Neuronal stem cell (in vitro differentiated cells): ENCODE results near the gene SUSD1.

Experiments
- DNase-seq: peaks from one replicate; pipeline ENCODE4 v3.0.0-alpha.2; 2013; ENCODE audit warnings: low spot score
- H2AFZ ChIP-seq: one replicate; pipeline ENCODE4 v1.6.1; 2013; ENCODE audit warnings: mild to moderate bottlenecking, low read length, inconsistent platforms
- H2AK5ac ChIP-seq: 2 replicates; pipeline ENCODE4 v1.6.1; 2013; ENCODE audit warnings: low read depth, mild to moderate bottlenecking, inconsistent platforms, low read length, moderate library complexity, mixed read lengths
- H2BK120ac ChIP-seq: 2 replicates; pipeline ENCODE4 v1.6.1; 2013; ENCODE audit warnings: low read depth, mild to moderate bottlenecking, inconsistent platforms, low read length, moderate library complexity, mixed read lengths
- H2BK12ac ChIP-seq: one replicate; pipeline ENCODE4 v1.6.1; 2013; ENCODE audit warnings: low read length, inconsistent platforms
- H2BK15ac ChIP-seq: 2 replicates; pipeline ENCODE4 v1.6.1; 2013; ENCODE audit warnings: mild to moderate bottlenecking, low read length, inconsistent platforms, mixed read lengths
- H2BK5ac ChIP-seq: one replicate; pipeline ENCODE4 v1.6.1; 2013; ENCODE audit warnings: inconsistent platforms, mild to moderate bottlenecking, low read length, moderate library complexity
- H3K14ac ChIP-seq: one replicate; pipeline ENCODE4 v1.6.1; 2013; ENCODE audit warnings: low read length, inconsistent platforms
- H3K18ac ChIP-seq: 2 replicates; pipeline ENCODE4 v1.6.1; 2013; ENCODE audit warnings: low read length, inconsistent platforms
- H3K23ac ChIP-seq: 2 replicates; pipeline ENCODE4 v1.6.1; 2013; ENCODE audit warnings: low read depth, mild to moderate bottlenecking, mixed read lengths, low read length, inconsistent platforms; ENCODE audit not compliant: poor library complexity
- H3K27ac ChIP-seq: replicated peaks from 3 replicates; pipeline ENCODE4 v1.5.1; 2013; ENCODE audit warnings: low read length, inconsistent platforms
- H3K27me3 ChIP-seq, 3 experiments: 2 replicates each; pipeline ENCODE4 v1.6.1; 2013; ENCODE audit warnings: low read length in 3 of 3, mild to moderate bottlenecking in 2 of 3, inconsistent platforms in 1 of 3, low read depth in 1 of 3, mixed read lengths in 1 of 3, moderate library complexity in 1 of 3; ENCODE audit not compliant: control insufficient read depth in 3 of 3, insufficient read depth in 3 of 3
- H3K36me3 ChIP-seq, 2 donors: replicated peaks in 1 of 2; 2 replicates each; pipeline ENCODE4 v1.6.1; 2013; ENCODE audit warnings: low read length in 2 of 2; ENCODE audit not compliant: control insufficient read depth in 2 of 2, insufficient read depth in 2 of 2
- H3K4ac ChIP-seq: 2 replicates; pipeline ENCODE4 v1.6.1; 2013; ENCODE audit warnings: inconsistent platforms, mild to moderate bottlenecking, low read length, moderate library complexity
- H3K4me1 ChIP-seq, 2 donors: 1 replicate in 1 of 2; 2 replicates in 1 of 2; pipeline ENCODE4 v1.6.1; 2013; ENCODE audit warnings: low read length in 2 of 2, low read depth in 1 of 2; ENCODE audit not compliant: control insufficient read depth in 2 of 2, insufficient read depth in 1 of 2
- H3K4me2 ChIP-seq: one replicate; pipeline ENCODE4 v1.6.1; 2013; ENCODE audit warnings: mild to moderate bottlenecking, low read length, inconsistent platforms; ENCODE audit not compliant: insufficient read depth, poor library complexity, severe bottlenecking
- H3K4me3 ChIP-seq, 2 donors: 2 replicates each; pipeline ENCODE4 v1.5.1; 2013; ENCODE audit warnings: low read length in 2 of 2, mild to moderate bottlenecking in 2 of 2, inconsistent platforms in 1 of 2, moderate library complexity in 1 of 2
- H3K79me1 ChIP-seq: one replicate; pipeline ENCODE4 v1.6.1; 2013; ENCODE audit warnings: low read depth, mild to moderate bottlenecking, inconsistent platforms, low read length, moderate library complexity
- H3K9ac ChIP-seq: one replicate; pipeline ENCODE4 v1.6.1; 2013; ENCODE audit warnings: mild to moderate bottlenecking, low read depth, low read length, inconsistent platforms; ENCODE audit not compliant: poor library complexity
- H3K9me3 ChIP-seq, 2 donors: replicated peaks in 1 of 2; 2 replicates each; pipeline versions ENCODE3 to v1.6.1; 2013; ENCODE audit warnings: low read length in 2 of 2, mild to moderate bottlenecking in 2 of 2, inconsistent platforms in 1 of 2, low read depth in 1 of 2, mixed read lengths in 1 of 2, moderate library complexity in 1 of 2; ENCODE audit not compliant: control insufficient read depth in 2 of 2, insufficient read depth in 1 of 2
- H4K8ac ChIP-seq: one replicate; pipeline ENCODE4 v1.6.1; 2013; ENCODE audit warnings: low read depth, mild to moderate bottlenecking, inconsistent platforms, low read length, moderate library complexity
- H4K91ac ChIP-seq: one replicate; pipeline ENCODE4 v1.6.1; 2013; ENCODE audit warnings: low read length, low read depth, mild to moderate bottlenecking, inconsistent platforms; ENCODE audit not compliant: poor library complexity
- WGBS, 2 donors: extraction: QIAGEN DNeasy Blood & Tissue Kit; methylation state at CpG; one replicate each; pipeline ENCODE4 v1.1.7; 2013; ENCODE audit warnings: missing lambda C conversion rate in 2 of 2, mixed read lengths in 1 of 2; ENCODE audit not compliant: insufficient read length in 2 of 2, insufficient replicate concordance in 1 of 2; ENCODE audit errors: extremely low coverage in 2 of 2; 5-methylcytosine and 5-hydroxymethylcytosine counted together

SUSD1 gene

GRCh38 chr9:112072721-112073638 is 102.1 kb downstream of the SUSD1 start:
- no peak overlapping the region for H3K9ac ChIP-seq
- no peak overlapping the region for H3K18ac ChIP-seq
- H3K4me2 ChIP-seq, result no peak overlapping the region
- H3K79me1 ChIP-seq, result no peaks in the 10 kb centered on the region
- no peak overlapping the region for H3K14ac ChIP-seq
- no peak overlapping the region for H2BK15ac ChIP-seq
- H3K27me3 ChIP-seq, result no peaks in the 10 kb centered on the region
- H3K4me3 ChIP-seq, result no peak overlapping the region
- no peak overlapping the region for H4K8ac ChIP-seq
- DNase-seq, result no peak
- no peak overlapping the region for H3K4ac ChIP-seq
- H2BK5ac ChIP-seq, result no peak overlapping the region
- H3K23ac ChIP-seq, result no peak overlapping the region
- H2BK12ac ChIP-seq, result no peak overlapping the region
- no peaks in the 10 kb centered on the region for H3K9me3 ChIP-seq
- no peaks in the 10 kb centered on the region for H3K4me1 ChIP-seq
- WGBS, 2 donors, result no CpG with 5 or more reads among the region's 9 CpGs
- no peak overlapping the region for H3K27ac ChIP-seq
- H3K36me3 ChIP-seq, result no peaks in the 10 kb centered on the region
- H2AK5ac ChIP-seq, result peak overlapping the region; percentile 51
- no peak overlapping the region for H2BK120ac ChIP-seq
- H4K91ac ChIP-seq, result no peak overlapping the region
- no peak overlapping the region for H2AFZ ChIP-seq

GRCh38 chr9:112069318-112070169 is 105.6 kb downstream of the SUSD1 start:
- H3K18ac ChIP-seq, result no peak overlapping the region
- H2BK15ac ChIP-seq, result no peak overlapping the region
- no peaks in the 10 kb centered on the region for H3K4me1 ChIP-seq
- H2BK120ac ChIP-seq, result no peak overlapping the region
- no peak overlapping the region for H2AK5ac ChIP-seq
- no peak overlapping the region for H3K9ac ChIP-seq
- H3K27ac ChIP-seq, result no peak overlapping the region
- H3K4me2 ChIP-seq, result no peak overlapping the region
- DNase-seq, result no peak
- no peak overlapping the region for H3K23ac ChIP-seq
- H3K4me3 ChIP-seq, result no peak overlapping the region
- H3K79me1 ChIP-seq, result no peaks in the 10 kb centered on the region
- no peaks in the 10 kb centered on the region for H3K27me3 ChIP-seq
- no peak overlapping the region for H2BK12ac ChIP-seq
- H3K4ac ChIP-seq, result no peak overlapping the region
- H3K36me3 ChIP-seq, result no peaks in the 10 kb centered on the region
- H2AFZ ChIP-seq, result no peak overlapping the region
- no peak overlapping the region for H4K8ac ChIP-seq
- H4K91ac ChIP-seq, result no peak overlapping the region
- peaks cover 0 to 3% of the 10 kb centered on the region in 2 donors for H3K9me3 ChIP-seq
- no CpG with 5 or more reads among the region's 15 CpGs for WGBS, 2 donors
- H3K14ac ChIP-seq, result no peak overlapping the region
- H2BK5ac ChIP-seq, result no peak overlapping the region

DNA sequence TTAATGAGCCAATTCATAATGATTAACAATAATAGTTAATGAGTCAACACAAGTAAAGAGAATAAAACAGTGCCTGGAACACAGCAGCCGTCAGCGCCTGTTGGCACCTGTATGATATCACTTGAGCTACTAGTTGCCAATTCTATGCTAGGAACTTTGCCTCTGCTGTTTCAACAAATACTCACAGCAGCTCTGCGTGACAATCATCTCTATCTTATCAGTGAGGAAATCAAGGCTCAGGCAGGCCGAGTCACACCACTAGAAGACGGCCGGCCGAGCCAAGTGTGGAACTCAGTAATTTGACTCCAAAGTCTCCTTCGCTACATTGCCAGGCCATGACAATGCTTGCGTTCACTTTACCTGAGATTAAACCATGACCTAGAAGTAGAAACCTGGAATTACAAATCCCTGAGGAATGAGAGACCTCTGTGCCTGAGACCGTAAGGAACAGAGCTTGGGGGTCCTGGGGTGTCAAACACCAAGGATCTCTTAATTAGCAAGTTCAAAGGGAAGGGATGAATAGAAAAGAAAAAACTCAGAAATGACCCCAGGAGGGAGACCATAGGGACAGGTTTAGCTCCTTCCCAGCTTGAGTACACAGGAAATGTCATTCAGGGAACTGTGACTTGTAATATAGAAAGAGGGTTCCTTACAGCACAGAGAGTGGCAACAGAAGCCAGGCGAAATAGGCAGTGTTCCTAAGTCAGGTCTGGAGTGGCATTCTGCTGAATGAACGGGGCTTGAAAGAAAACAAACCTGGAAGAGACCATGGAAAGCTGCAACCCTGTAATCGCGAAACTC is 109.1 kb downstream of the SUSD1 start:
- no peak overlapping the region for H2BK12ac ChIP-seq
- H3K27ac ChIP-seq, result no peak overlapping the region
- H3K14ac ChIP-seq, result no peak overlapping the region
- no peak overlapping the region for H3K4me3 ChIP-seq
- H3K36me3 ChIP-seq, result peaks cover 0 to 2% of the 10 kb centered on the region in 2 donors
- peaks cover 0 to 2% of the 10 kb centered on the region in 2 donors for H3K4me1 ChIP-seq
- H3K4me2 ChIP-seq, result no peak overlapping the region
- H3K9ac ChIP-seq, result no peak overlapping the region
- no peak for DNase-seq
- no peak overlapping the region for H2BK15ac ChIP-seq
- H2AK5ac ChIP-seq, result no peak overlapping the region
- H3K9me3 ChIP-seq, result peaks cover 1 to 3% of the 10 kb centered on the region in 2 donors
- peaks cover 1% of the 10 kb centered on the region for H3K79me1 ChIP-seq
- no peak overlapping the region for H4K8ac ChIP-seq
- no peaks in the 10 kb centered on the region for H3K27me3 ChIP-seq
- no peak overlapping the region for H2AFZ ChIP-seq
- no peak overlapping the region for H2BK5ac ChIP-seq
- no peak overlapping the region for H3K4ac ChIP-seq
- no peak overlapping the region for H2BK120ac ChIP-seq
- H3K18ac ChIP-seq, result no peak overlapping the region
- H3K23ac ChIP-seq, result no peak overlapping the region
- no peak overlapping the region for H4K91ac ChIP-seq
- no CpG with 5 or more reads among the region's 14 CpGs for WGBS, 2 donors
